Measurements from ENCODE around the gene IGFBP4. TPM values are rescaled to one million over a fixed set of nuclear protein-coding genes. Genes with fewer than 3 reads are reported as not detected.

The IGFBP4 gene
- total and polyA plus RNA-seq, 2 experiments from 2014 or later, result 44.9 to 183 TPM

GRCh38 chr17:40469805-40470675 lies 26.8 kb downstream of the IGFBP4 start:
- no peaks in the 10 kb centered on the region for H3K27me3 ChIP-seq
- WGBS (ENCODE audit: low lambda C conversion rate, missing lambda C conversion rate), result 90% methylated on average over 4 of the region's 4 CpGs
- no peak overlapping the region for H2AFZ ChIP-seq
- no peak overlapping the region for H3K4me3 ChIP-seq
- H3K4me1 ChIP-seq (ENCODE audit: insufficient read depth), result peaks cover 5% of the 10 kb centered on the region
- H3K79me2 ChIP-seq, result no peaks in the 10 kb centered on the region
- no peak overlapping the region for H3K27ac ChIP-seq
- no peak for DNase-seq (ENCODE audit: low spot score)
- no peak overlapping the region for H3K4me2 ChIP-seq
- no peaks in the 10 kb centered on the region for H3K9me3 ChIP-seq (ENCODE audit: low read depth)
- no peaks in the 10 kb centered on the region for H4K20me1 ChIP-seq (ENCODE audit: insufficient read depth, poor library complexity, severe bottlenecking)
- no peak for TF ChIP-seq EZH2 (IDR thresholded peaks at IDR 0.05; ENCODE audit: borderline replicate concordance)
- TF ChIP-seq EZH2phosphoT487 (IDR thresholded peaks at IDR 0.05; ENCODE audit: low read depth, severe bottlenecking, unreplicated experiment), result no peak
- H3K36me3 ChIP-seq (replicated peaks; ENCODE audit: insufficient read depth, low read depth), result no peaks in the 10 kb centered on the region
- no peaks in the 10 kb centered on the region for H3K9me2 ChIP-seq (replicated peaks; ENCODE audit: insufficient read depth)

- peak; percentile 52 for DNase-seq (ENCODE audit: low spot score)
- Histone ChIP-seq H3K4me2 (no peak overlapping the region), H3K4me1 (ENCODE audit: insufficient read depth) (peaks cover 11% of the 10 kb centered on the region), H3K27ac (peak overlapping the region; percentile 75), H3K9me2 (replicated peaks; ENCODE audit: insufficient read depth) (no peaks in the 10 kb centered on the region), H3K36me3 (replicated peaks; ENCODE audit: insufficient read depth, low read depth) (no peaks in the 10 kb centered on the region), H3K27me3 (no peaks in the 10 kb centered on the region), H3K79me2 (no peaks in the 10 kb centered on the region), H3K4me3 (no peak overlapping the region), H3K9me3 (ENCODE audit: low read depth) (no peaks in the 10 kb centered on the region), H4K20me1 (ENCODE audit: insufficient read depth, poor library complexity, severe bottlenecking) (no peaks in the 10 kb centered on the region), H2AFZ (no peak overlapping the region)
- TF ChIP-seq EZH2 (IDR thresholded peaks at IDR 0.05; ENCODE audit: borderline replicate concordance) (no peak), EZH2phosphoT487 (IDR thresholded peaks at IDR 0.05; ENCODE audit: low read depth, severe bottlenecking, unreplicated experiment) (no peak), CTCF (IDR thresholded peaks at IDR 0.05; ENCODE audit: poor library complexity) (no peak)
- 74% methylated on average over 17 of the region's 17 CpGs for WGBS (ENCODE audit: low lambda C conversion rate, missing lambda C conversion rate)
Measured at GRCh38 chr17:40470932-40471828, 27.9 kb downstream of the IGFBP4 start.

- Histone ChIP-seq H3K27ac (peak overlapping the region; percentile 75), H3K9me3 (ENCODE audit: low read depth) (no peaks in the 10 kb centered on the region), H4K20me1 (ENCODE audit: insufficient read depth, poor library complexity, severe bottlenecking) (no peaks in the 10 kb centered on the region), H3K36me3 (replicated peaks; ENCODE audit: insufficient read depth, low read depth) (no peaks in the 10 kb centered on the region), H3K4me2 (no peak overlapping the region), H3K4me1 (ENCODE audit: insufficient read depth) (peaks cover 11% of the 10 kb centered on the region), H3K4me3 (no peak overlapping the region), H3K27me3 (no peaks in the 10 kb centered on the region), H3K79me2 (no peaks in the 10 kb centered on the region), H3K9me2 (replicated peaks; ENCODE audit: insufficient read depth) (no peaks in the 10 kb centered on the region), H2AFZ (no peak overlapping the region)
- no peak for DNase-seq (ENCODE audit: low spot score)
- 81% methylated on average over 6 of the region's 6 CpGs for WGBS (ENCODE audit: low lambda C conversion rate, missing lambda C conversion rate)
- TF ChIP-seq EZH2phosphoT487 (IDR thresholded peaks at IDR 0.05; ENCODE audit: low read depth, severe bottlenecking, unreplicated experiment) (no peak), CTCF (IDR thresholded peaks at IDR 0.05; ENCODE audit: poor library complexity) (no peak), EZH2 (IDR thresholded peaks at IDR 0.05; ENCODE audit: borderline replicate concordance) (no peak)
Measured at GRCh38 chr17:40471846-40472732, 28.8 kb downstream of the IGFBP4 start.

All from hepatocyte (in vitro differentiated cells).